HG02798 (cell line): ENCODE results near the gene KPTN.

Experiments used
- ATAC-seq: cut with Tn5 transposase; IDR thresholded peaks from one replicate; pipeline ENCODE4 v1.9.1; 2021; ENCODE audit warnings: mild to moderate bottlenecking; ENCODE audit not compliant: unreplicated experiment, poor library complexity

Gene KPTN

GRCh38 chr19:47483800-47484690 lies at the start of gene KPTN:
TSS of gene KPTN (minus strand) at chr19:47484219. CDS start at chr19:47484160, 59 bp downstream.
- peak; percentile 76 for ATAC-seq

GRCh38 chr19:47531640-47532387 lies 47.8 kb upstream of the KPTN start:
- no peak for ATAC-seq

- ATAC-seq = no peak
These were observed 45.2 kb upstream of the KPTN start for GRCh38 chr19:47529018-47529742.

GRCh38 chr19:47526798-47527197 lies 42.8 kb upstream of the KPTN start:
- no peak for ATAC-seq

GRCh38 chr19:47523473-47523872 lies 39.5 kb upstream of the KPTN start:
- no peak for ATAC-seq

- ATAC-seq = no peak
These were observed 37.6 kb upstream of the KPTN start for GRCh38 chr19:47521473-47522180.

GRCh38 chr19:47520839-47521238 lies 36.8 kb upstream of the KPTN start:
- ATAC-seq = no peak

- ATAC-seq = no peak
These were observed 36.4 kb upstream of the KPTN start for GRCh38 chr19:47520343-47520806.

- ATAC-seq = no peak
These were observed 34.8 kb upstream of the KPTN start for GRCh38 chr19:47518854-47519253.

GRCh38 chr19:47518139-47518538 lies 34.1 kb upstream of the KPTN start:
- peak; percentile 23 for ATAC-seq

GRCh38 chr19:47514869-47515588 lies 31.0 kb upstream of the KPTN start, which contains the start of gene NAPA:
TSS of gene NAPA (minus strand) at chr19:47515063. CDS start at chr19:47514940, 123 bp downstream.
- ATAC-seq = peak; percentile 90

- ATAC-seq = no peak
These were observed 30.3 kb upstream of the KPTN start for GRCh38 chr19:47514151-47514868.

GRCh38 chr19:47512948-47513319 lies 28.9 kb upstream of the KPTN start:
- no peak for ATAC-seq

GRCh38 chr19:47512183-47512947 lies 28.3 kb upstream of the KPTN start:
- no peak for ATAC-seq

GRCh38 chr19:47511681-47512080 lies 27.7 kb upstream of the KPTN start:
- no peak for ATAC-seq

GRCh38 chr19:47511128-47511517 lies 27.1 kb upstream of the KPTN start:
- no peak for ATAC-seq

- no peak for ATAC-seq
These were observed 26.6 kb upstream of the KPTN start for GRCh38 chr19:47510516-47511127.

- no peak for ATAC-seq
These were observed 26.0 kb upstream of the KPTN start for GRCh38 chr19:47509973-47510372.
